GM19324 (cell line): ENCODE data around the gene CLDN24.
"Not testable (repeated sequence)": the region's sequence is repeated elsewhere in the genome, so short reads cannot be mapped to it uniquely, and the experiment has no call there.

Experiments
- ATAC-seq: cut with Tn5 transposase; IDR thresholded peaks from one replicate; pipeline ENCODE4 v1.9.1; 2021; ENCODE audit warnings: mild to moderate bottlenecking, moderate library complexity; ENCODE audit not compliant: unreplicated experiment, low FRiP score

The CLDN24 gene

GRCh38 chr4:183324619-183325018 lies 2.4 kb upstream of the CLDN24 start:
- no peak for ATAC-seq

- ATAC-seq: not testable (repeated sequence)
These were observed 1.8 kb upstream of the CLDN24 start for GRCh38 chr4:183324056-183324455.

GRCh38 chr4:183323295-183323694 lies 1.1 kb upstream of the CLDN24 start:
- ATAC-seq: no peak

- no peak for ATAC-seq
These were observed 710 bp downstream of the CLDN24 start for GRCh38 chr4:183321516-183321915.

GRCh38 chr4:183321079-183321478 lies 1.1 kb downstream of the CLDN24 start:
- ATAC-seq: peak; percentile 56

GRCh38 chr4:183320211-183321059 lies 1.8 kb downstream of the CLDN24 start, which contains the start of gene CLDN22:
TSS of gene CLDN22 (minus strand) at chr4:183320276. CDS start at chr4:183320218, 58 bp downstream.
- ATAC-seq: no peak

- no peak for ATAC-seq
These were observed 3.6 kb downstream of the CLDN24 start for GRCh38 chr4:183318656-183319055.

- ATAC-seq: no peak
These were observed 7.4 kb downstream of the CLDN24 start for GRCh38 chr4:183314806-183315205.

- ATAC-seq: no peak
These were observed 7.9 kb downstream of the CLDN24 start for GRCh38 chr4:183314336-183314735.

GRCh38 chr4:183312841-183313240 lies 9.4 kb downstream of the CLDN24 start:
- no peak for ATAC-seq

GRCh38 chr4:183306811-183307210 lies 15.4 kb downstream of the CLDN24 start:
- no peak for ATAC-seq

- peak; percentile 37 for ATAC-seq
These were observed 17.7 kb downstream of the CLDN24 start for GRCh38 chr4:183304538-183304937.

- peak; percentile 72 for ATAC-seq
These were observed 18.2 kb downstream of the CLDN24 start for GRCh38 chr4:183304067-183304466.

GRCh38 chr4:183303301-183303700 lies 18.9 kb downstream of the CLDN24 start:
- no peak for ATAC-seq

GRCh38 chr4:183300655-183301054 lies 21.6 kb downstream of the CLDN24 start:
- ATAC-seq: no peak

GRCh38 chr4:183300070-183300469 lies 22.2 kb downstream of the CLDN24 start:
- ATAC-seq: no peak

- ATAC-seq: no peak
These were observed 22.8 kb downstream of the CLDN24 start for GRCh38 chr4:183299464-183299863.

- ATAC-seq: peak; percentile 66
These were observed 24.6 kb downstream of the CLDN24 start for GRCh38 chr4:183297675-183298074.

- no peak for ATAC-seq
These were observed 26.5 kb downstream of the CLDN24 start for GRCh38 chr4:183295711-183296110.

- no peak for ATAC-seq
These were observed 31.2 kb downstream of the CLDN24 start for GRCh38 chr4:183291070-183291469.

GRCh38 chr4:183289688-183290087 lies 32.5 kb downstream of the CLDN24 start:
- no peak for ATAC-seq

GRCh38 chr4:183288955-183289354 lies 33.3 kb downstream of the CLDN24 start:
- no peak for ATAC-seq
